Activated CD8-positive, alpha-beta T cell treated with anti-CD3 and anti-CD28 coated beads for 36 hours (primary cell): ENCODE results near the gene ZCWPW2. TPM values are rescaled to one million over a fixed set of nuclear protein-coding genes. Genes with fewer than 3 reads are reported as not detected.

Experiments
- ATAC-seq: fragments of 200-7000 bp; cut with Tn5 transposase; one replicate; pipeline ENCODE4 v1.10.0; 2021; ENCODE audit warnings: mild to moderate bottlenecking, moderate library complexity
- CTCF ChIA-PET: fragments of 350-600 bp; sonication (Branson Sonifier 250); formaldehyde crosslinking; loops from one replicate; lab custom pipeline; 2021; ENCODE audit warnings: antibody characterized with exemption; lab: Charles Lee
- POLR2A ChIA-PET: fragments of 350-600 bp; sonication (Branson Sonifier 250); formaldehyde crosslinking; loops from one replicate; lab custom pipeline; 2021; ENCODE audit warnings: antibody characterized with exemption; lab: Charles Lee
- DNase-seq: peaks from one replicate; pipeline ENCODE4 v3.0.0-alpha.2; 2020
- H3K27ac Mint-ChIP-seq: one replicate; pipeline ENCODE4 v1.8.0; 2021; ENCODE audit warnings: mild to moderate bottlenecking, mixed read lengths
- H3K27me3 Mint-ChIP-seq: one replicate; pipeline ENCODE4 v1.8.0; 2021; ENCODE audit warnings: mixed read lengths
- H3K36me3 Mint-ChIP-seq: one replicate; pipeline ENCODE4 v1.8.0; 2021; ENCODE audit warnings: low read depth, mixed read lengths
- H3K4me1 Mint-ChIP-seq: one replicate; pipeline ENCODE4 v1.8.0; 2021; ENCODE audit warnings: low read depth, mixed read lengths
- H3K4me3 Mint-ChIP-seq: one replicate; pipeline ENCODE4 v1.8.0; 2021; ENCODE audit warnings: mild to moderate bottlenecking, moderate library complexity, mixed read lengths
- H3K9me3 Mint-ChIP-seq: one replicate; pipeline ENCODE4 v1.8.0; 2021; ENCODE audit warnings: mixed read lengths
- intact Hi-C: fragments of 100-400 bp; cut with micrococcal nuclease; formaldehyde crosslinking; loops from one replicate; pipeline ENCODE4 v1.10.0; 2022
- total RNA-seq, 2 experiments: library from RNA; stranded (reverse); gene quantifications; one replicate each; pipeline ENCODE4 v1.2.3, GENCODE V29; 2021
- TF ChIP-seq, protein P1 (sequence below): fragments of 200-600 bp; IDR thresholded peaks from one replicate; pipeline ENCODE4 v1.8.0; 2022; ENCODE audit warnings: antibody characterized with exemption, mild to moderate bottlenecking

ZCWPW2 gene
- total RNA-seq, 2 experiments from 2014 or later = 0.68 TPM; not detected in 1

DNA sequence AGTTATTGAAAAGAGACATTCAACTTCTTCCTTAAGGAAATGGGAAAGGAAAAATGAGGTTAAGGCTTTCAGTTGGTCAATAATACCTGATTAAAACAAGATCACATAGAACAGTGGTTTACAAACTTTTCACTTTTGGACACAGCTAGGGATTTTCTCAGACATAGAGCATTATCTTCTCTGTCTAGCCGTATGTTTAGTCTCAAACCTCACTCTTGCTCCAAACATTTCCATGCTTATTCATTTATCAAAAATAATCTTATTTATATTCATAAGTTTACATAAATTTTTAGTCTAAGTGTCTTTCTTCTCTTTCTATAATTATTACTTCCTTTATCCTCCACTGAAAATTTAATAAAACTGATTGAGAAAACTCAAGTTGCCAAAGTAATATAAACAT lies 114.3 kb downstream of the ZCWPW2 start:
- Mint-ChIP-seq H3K4me1 (no peaks in the 10 kb centered on the region), H3K27ac (no peak overlapping the region), H3K36me3 (no peaks in the 10 kb centered on the region), H3K27me3 (peaks cover 2% of the 10 kb centered on the region), H3K9me3 (peaks cover 2% of the 10 kb centered on the region), H3K4me3 (no peak overlapping the region)
- TF ChIP-seq, protein P1, sequence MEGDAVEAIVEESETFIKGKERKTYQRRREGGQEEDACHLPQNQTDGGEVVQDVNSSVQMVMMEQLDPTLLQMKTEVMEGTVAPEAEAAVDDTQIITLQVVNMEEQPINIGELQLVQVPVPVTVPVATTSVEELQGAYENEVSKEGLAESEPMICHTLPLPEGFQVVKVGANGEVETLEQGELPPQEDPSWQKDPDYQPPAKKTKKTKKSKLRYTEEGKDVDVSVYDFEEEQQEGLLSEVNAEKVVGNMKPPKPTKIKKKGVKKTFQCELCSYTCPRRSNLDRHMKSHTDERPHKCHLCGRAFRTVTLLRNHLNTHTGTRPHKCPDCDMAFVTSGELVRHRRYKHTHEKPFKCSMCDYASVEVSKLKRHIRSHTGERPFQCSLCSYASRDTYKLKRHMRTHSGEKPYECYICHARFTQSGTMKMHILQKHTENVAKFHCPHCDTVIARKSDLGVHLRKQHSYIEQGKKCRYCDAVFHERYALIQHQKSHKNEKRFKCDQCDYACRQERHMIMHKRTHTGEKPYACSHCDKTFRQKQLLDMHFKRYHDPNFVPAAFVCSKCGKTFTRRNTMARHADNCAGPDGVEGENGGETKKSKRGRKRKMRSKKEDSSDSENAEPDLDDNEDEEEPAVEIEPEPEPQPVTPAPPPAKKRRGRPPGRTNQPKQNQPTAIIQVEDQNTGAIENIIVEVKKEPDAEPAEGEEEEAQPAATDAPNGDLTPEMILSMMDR = no peak
- ChIA-PET POLR2A (no interaction called here), CTCF (no interaction called here)
- ATAC-seq = no peak
- DNase-seq = no peak
- intact Hi-C loops = no loop called here

DNA sequence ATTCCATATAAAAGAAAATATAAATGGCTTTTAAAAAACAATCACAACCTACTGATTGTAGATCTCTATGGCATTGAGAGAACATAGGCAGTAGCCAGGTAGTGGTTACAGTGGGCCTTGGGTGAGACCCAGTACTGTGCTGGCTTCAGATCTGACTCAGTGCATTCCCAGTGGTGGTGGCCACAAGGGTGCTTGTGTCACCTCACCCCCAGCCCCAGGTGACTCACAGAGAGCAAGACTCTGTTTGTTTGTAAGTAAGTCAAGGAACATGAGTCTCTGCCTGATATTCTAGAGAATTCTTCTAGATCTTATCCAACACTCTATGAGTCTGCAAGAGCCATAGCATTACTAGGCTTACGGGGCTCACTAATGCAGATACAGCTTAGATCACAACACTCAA lies 118.9 kb downstream of the ZCWPW2 start:
- ChIA-PET POLR2A (interaction anchor here (0.6 kb wide), 2 partner anchors 135 to 791 kb away, joined by 3 read pairs; no protein-coding TSS in a partner anchor), CTCF (no interaction called here)
- TF ChIP-seq, protein P1 = no peak
- Mint-ChIP-seq H3K4me3 (no peak overlapping the region), H3K27me3 (peaks cover 2% of the 10 kb centered on the region), H3K9me3 (peaks cover 14% of the 10 kb centered on the region), H3K36me3 (no peaks in the 10 kb centered on the region), H3K4me1 (no peaks in the 10 kb centered on the region), H3K27ac (no peak overlapping the region)
- ATAC-seq (no peak), DNase-seq (peak; percentile 6)
- intact Hi-C loops = no loop called here

DNA sequence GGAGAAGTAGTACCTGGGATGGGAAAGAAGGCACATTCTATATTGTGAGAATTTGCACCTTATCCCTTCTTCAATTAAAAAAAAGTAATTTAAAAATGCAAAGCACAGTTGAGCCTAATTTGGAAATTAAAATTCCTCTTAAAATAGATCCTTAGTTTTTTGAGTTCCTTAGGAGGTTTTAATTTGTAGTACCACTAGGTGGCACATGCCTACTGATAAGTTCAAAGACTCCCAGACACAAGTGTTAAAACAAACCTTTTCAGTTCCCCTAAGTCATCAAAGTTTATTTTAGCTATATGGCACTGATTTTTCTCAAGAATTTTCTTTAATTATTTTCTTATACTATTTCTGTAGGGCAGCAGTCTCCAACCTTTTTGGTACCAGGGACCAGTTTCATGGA lies 127.7 kb downstream of the ZCWPW2 start:
- TF ChIP-seq, protein P1 = peak; percentile 45
- ChIA-PET POLR2A (no interaction called here), CTCF (interaction anchor here (1.2 to 1.4 kb wide), 2 partner anchors 9 to 78 kb away, joined by 3 to 4 read pairs; no protein-coding TSS in a partner anchor)
- no peak for ATAC-seq
- intact Hi-C loops = loop anchor here (5.0 kb wide), 1 partner anchor 991 kb away; no protein-coding TSS in a partner anchor
- Mint-ChIP-seq H3K27me3 (no peaks in the 10 kb centered on the region), H3K36me3 (no peaks in the 10 kb centered on the region), H3K9me3 (peaks cover 9% of the 10 kb centered on the region), H3K27ac (no peak overlapping the region), H3K4me1 (no peaks in the 10 kb centered on the region), H3K4me3 (no peak overlapping the region)
- no peak for DNase-seq

DNA sequence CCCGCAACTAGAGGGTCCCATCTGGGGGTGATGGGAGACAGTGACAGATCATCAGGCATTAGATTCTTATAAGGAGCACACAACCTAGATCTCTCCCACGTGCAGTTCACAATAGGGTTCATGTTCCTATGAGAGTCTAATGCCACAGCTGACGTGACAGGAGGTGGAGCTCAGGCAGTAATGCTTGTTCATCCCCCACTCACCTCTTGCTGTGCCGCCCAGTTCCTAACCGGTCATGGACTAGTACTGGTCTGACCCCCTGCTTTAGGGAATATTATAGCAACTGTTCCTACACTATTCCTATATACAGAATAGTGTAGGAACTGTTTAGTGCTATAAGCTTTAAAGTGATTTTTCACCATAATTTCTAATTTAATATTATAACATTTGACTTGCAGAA lies 128.2 kb downstream of the ZCWPW2 start:
- no peaks in the 10 kb centered on the region for H3K27me3 Mint-ChIP-seq
- TF ChIP-seq, protein P1 = no peak
- no peak overlapping the region for H3K27ac Mint-ChIP-seq
- ATAC-seq (no peak), DNase-seq (no peak)
- no peak overlapping the region for H3K4me3 Mint-ChIP-seq
- H3K4me1 Mint-ChIP-seq = no peaks in the 10 kb centered on the region
- CTCF ChIA-PET = interaction anchor here (1.0 to 1.4 kb wide), 3 partner anchors 8 to 171 kb away, joined by 3 to 4 read pairs (median 3); no protein-coding TSS in a partner anchor
- H3K9me3 Mint-ChIP-seq = peaks cover 6% of the 10 kb centered on the region
- POLR2A ChIA-PET = no interaction called here
- intact Hi-C loops = loop anchor here (5.0 kb wide), 1 partner anchor 991 kb away; no protein-coding TSS in a partner anchor
- H3K36me3 Mint-ChIP-seq = no peaks in the 10 kb centered on the region

DNA sequence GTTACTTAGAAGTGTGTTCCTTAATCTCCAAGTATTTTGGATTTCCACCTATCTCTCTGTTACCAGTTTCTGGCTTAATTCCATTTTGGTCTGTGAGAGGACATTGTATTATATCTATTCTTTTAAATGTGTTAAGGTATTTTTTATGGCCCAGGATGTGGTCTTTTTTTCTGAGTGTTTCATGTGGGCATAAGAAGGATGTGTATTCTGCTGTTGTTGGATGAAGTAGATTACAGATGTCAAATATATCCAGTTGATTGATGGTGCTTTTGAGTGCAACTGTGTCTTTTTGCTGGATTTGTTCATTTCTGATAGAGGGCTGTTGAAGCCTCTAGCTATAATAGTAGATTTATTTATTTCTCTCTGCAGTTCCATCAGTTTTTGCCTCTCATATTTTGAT lies 136.6 kb downstream of the ZCWPW2 start:
- TF ChIP-seq, protein P1 = no peak
- intact Hi-C loops = no loop called here
- no peak for ATAC-seq
- ChIA-PET CTCF (interaction anchor here (1.2 kb wide), 1 partner anchor 9 kb away, joined by 4 read pairs; no protein-coding TSS in a partner anchor), POLR2A (no interaction called here)
- Mint-ChIP-seq H3K36me3 (peaks cover 6% of the 10 kb centered on the region), H3K9me3 (peaks cover 8% of the 10 kb centered on the region), H3K27me3 (no peaks in the 10 kb centered on the region), H3K4me1 (peaks cover 2% of the 10 kb centered on the region), H3K4me3 (no peak overlapping the region), H3K27ac (no peak overlapping the region)
- DNase-seq = no peak
